ENCODE data around the gene SOX8.

DNA sequence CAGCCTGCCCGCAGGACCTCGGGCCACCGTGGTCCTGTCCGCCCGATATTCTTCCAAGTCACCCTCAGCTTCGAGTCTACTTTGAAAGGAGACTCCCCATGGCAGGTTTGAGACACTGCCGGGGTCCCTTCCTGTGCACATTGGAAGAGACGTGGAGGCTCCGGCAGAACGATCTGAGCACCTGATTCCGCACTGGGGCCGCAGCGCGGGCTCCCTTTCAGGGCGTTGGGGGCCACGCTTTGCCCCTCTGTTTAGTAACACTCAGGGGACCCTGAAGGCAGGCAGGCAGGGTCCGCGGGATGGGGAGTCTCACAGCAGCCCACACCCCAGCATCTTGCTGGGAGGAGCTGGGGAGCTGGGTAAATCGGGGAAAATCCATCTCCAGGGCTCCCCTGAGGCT, 30.6 kb downstream of the SOX8 start:
- TF ChIP-seq ZBTB7A (IDR thresholded peaks at IDR 0.05; ENCODE audit: low read depth) (no peak), RAD21 (IDR thresholded peaks at IDR 0.05; ENCODE audit: low read depth) (no peak), EP300 (IDR thresholded peaks at IDR 0.05; ENCODE audit: borderline replicate concordance) (no peak), YY1 (IDR thresholded peaks at IDR 0.05; ENCODE audit: low read depth) (no peak), NFIC (IDR thresholded peaks at IDR 0.05) (no peak), TCF12 (IDR thresholded peaks at IDR 0.05; ENCODE audit: low read depth) (no peak), FOXM1 (IDR thresholded peaks at IDR 0.05; ENCODE audit: borderline replicate concordance, low read depth) (no peak), TAF1 (IDR thresholded peaks at IDR 0.05; ENCODE audit: low read depth) (no peak)
- TF ChIP-seq, protein P1, sequence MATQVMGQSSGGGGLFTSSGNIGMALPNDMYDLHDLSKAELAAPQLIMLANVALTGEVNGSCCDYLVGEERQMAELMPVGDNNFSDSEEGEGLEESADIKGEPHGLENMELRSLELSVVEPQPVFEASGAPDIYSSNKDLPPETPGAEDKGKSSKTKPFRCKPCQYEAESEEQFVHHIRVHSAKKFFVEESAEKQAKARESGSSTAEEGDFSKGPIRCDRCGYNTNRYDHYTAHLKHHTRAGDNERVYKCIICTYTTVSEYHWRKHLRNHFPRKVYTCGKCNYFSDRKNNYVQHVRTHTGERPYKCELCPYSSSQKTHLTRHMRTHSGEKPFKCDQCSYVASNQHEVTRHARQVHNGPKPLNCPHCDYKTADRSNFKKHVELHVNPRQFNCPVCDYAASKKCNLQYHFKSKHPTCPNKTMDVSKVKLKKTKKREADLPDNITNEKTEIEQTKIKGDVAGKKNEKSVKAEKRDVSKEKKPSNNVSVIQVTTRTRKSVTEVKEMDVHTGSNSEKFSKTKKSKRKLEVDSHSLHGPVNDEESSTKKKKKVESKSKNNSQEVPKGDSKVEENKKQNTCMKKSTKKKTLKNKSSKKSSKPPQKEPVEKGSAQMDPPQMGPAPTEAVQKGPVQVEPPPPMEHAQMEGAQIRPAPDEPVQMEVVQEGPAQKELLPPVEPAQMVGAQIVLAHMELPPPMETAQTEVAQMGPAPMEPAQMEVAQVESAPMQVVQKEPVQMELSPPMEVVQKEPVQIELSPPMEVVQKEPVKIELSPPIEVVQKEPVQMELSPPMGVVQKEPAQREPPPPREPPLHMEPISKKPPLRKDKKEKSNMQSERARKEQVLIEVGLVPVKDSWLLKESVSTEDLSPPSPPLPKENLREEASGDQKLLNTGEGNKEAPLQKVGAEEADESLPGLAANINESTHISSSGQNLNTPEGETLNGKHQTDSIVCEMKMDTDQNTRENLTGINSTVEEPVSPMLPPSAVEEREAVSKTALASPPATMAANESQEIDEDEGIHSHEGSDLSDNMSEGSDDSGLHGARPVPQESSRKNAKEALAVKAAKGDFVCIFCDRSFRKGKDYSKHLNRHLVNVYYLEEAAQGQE (IDR thresholded peaks at IDR 0.05; ENCODE audit: low read depth) = no peak

Data from Ishikawa (cell line).